Measurements from ENCODE around the gene EDN1.

The EDN1 gene

DNA sequence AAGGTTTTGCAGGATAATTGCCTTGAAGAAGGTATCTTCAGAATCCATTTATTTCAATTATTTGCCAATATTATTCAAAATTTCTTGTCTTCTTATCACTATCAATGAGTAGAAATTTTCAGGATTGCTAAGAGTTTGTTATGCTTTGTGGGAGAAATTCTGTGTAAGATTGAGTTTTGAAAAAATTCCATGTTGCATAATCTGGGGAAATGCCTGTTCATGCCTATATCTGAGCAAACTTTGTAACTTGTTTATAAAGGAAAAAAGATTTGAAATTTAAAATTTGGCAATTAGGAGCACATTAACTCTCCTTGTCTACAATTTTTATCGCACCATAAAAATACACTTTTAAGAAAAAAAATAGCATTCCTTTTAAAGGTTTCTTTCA, 39.8 kb upstream of the EDN1 start:
- no peaks in the 10 kb centered on the region for H3K9me3 ChIP-seq (replicated peaks in 1 of 11)
- H3K4me3 ChIP-seq, result no peak overlapping the region
- H3K4me2 ChIP-seq, result no peak overlapping the region
- no peaks in the 10 kb centered on the region for H3K27me3 ChIP-seq
- TF ChIP-seq Cebpa-rat (IDR thresholded peaks at IDR 0.05), result no peak
- peaks cover 0 to 5% (median 0%) of the 10 kb centered on the region in 10 experiments; a peak in 1 of 20 replicates for H3K4me1 ChIP-seq
- H4K20me1 ChIP-seq, result no peaks in the 10 kb centered on the region
- no peak overlapping the region for H3K9ac ChIP-seq
- H3K36me3 ChIP-seq, result no peaks in the 10 kb centered on the region
- H3K27ac ChIP-seq, result no peak overlapping the region

DNA sequence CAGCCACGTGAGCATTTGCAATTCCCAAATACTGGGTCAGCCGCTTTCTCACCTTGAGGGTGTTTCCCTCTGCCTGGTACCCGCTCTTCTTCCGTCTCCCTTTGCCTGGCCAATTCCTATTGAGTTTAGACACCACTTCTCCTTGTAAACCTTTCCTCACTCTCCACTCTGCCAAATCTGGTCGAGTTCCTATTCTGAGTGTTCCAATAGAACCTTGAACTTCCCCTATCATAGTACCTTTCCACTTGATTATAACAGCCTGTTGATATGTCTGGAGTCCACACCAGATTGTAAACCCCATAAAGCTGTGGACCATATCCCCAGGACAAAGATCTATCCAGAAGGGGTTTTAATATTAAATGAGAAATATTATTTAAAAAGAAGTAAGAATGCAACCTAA, 36.0 kb upstream of the EDN1 start:
- Histone ChIP-seq H3K9ac (no peak overlapping the region), H3K27ac (no peak overlapping the region), H3K9me3 (replicated peaks in 1 of 11) (no peaks in the 10 kb centered on the region), H3K27me3 (no peaks in the 10 kb centered on the region), H4K20me1 (no peaks in the 10 kb centered on the region), H3K36me3 (no peaks in the 10 kb centered on the region), H3K4me2 (no peak overlapping the region), H3K4me1 (no peaks in the 10 kb centered on the region), H3K4me3 (no peak overlapping the region)
- TF ChIP-seq Cebpa-rat (IDR thresholded peaks at IDR 0.05), result no peak

- no peak for TF ChIP-seq Cebpa-rat (IDR thresholded peaks at IDR 0.05)
- no peaks in the 10 kb centered on the region for H4K20me1 ChIP-seq
- no peaks in the 10 kb centered on the region for H3K36me3 ChIP-seq
- H3K4me1 ChIP-seq, result peaks cover 0 to 9% (median 0%) of the 10 kb centered on the region in 10 experiments; a peak in 3 of 20 replicates
- H3K4me3 ChIP-seq, result no peak overlapping the region
- H3K27ac ChIP-seq, result no peak overlapping the region
- no peaks in the 10 kb centered on the region for H3K9me3 ChIP-seq (replicated peaks in 1 of 11)
- H3K9ac ChIP-seq, result no peak overlapping the region
- H3K4me2 ChIP-seq, result no peak overlapping the region
- H3K27me3 ChIP-seq, result no peaks in the 10 kb centered on the region
These were observed 32.0 kb upstream of the EDN1 start for GRCh38 chr6:12258191-12258590.

- peaks cover 0 to 9% (median 0%) of the 10 kb centered on the region in 10 experiments; a peak in 3 of 20 replicates for H3K4me1 ChIP-seq
- no peak overlapping the region for H3K4me2 ChIP-seq
- H3K36me3 ChIP-seq, result no peaks in the 10 kb centered on the region
- no peak overlapping the region for H3K4me3 ChIP-seq
- no peak for TF ChIP-seq Cebpa-rat (IDR thresholded peaks at IDR 0.05)
- H3K9ac ChIP-seq, result no peak overlapping the region
- H3K27ac ChIP-seq, result no peak overlapping the region
- no peaks in the 10 kb centered on the region for H4K20me1 ChIP-seq
- H3K27me3 ChIP-seq, result no peaks in the 10 kb centered on the region
- H3K9me3 ChIP-seq (replicated peaks in 1 of 11), result no peaks in the 10 kb centered on the region
These were observed 31.5 kb upstream of the EDN1 start for GRCh38 chr6:12258591-12259075.

DNA sequence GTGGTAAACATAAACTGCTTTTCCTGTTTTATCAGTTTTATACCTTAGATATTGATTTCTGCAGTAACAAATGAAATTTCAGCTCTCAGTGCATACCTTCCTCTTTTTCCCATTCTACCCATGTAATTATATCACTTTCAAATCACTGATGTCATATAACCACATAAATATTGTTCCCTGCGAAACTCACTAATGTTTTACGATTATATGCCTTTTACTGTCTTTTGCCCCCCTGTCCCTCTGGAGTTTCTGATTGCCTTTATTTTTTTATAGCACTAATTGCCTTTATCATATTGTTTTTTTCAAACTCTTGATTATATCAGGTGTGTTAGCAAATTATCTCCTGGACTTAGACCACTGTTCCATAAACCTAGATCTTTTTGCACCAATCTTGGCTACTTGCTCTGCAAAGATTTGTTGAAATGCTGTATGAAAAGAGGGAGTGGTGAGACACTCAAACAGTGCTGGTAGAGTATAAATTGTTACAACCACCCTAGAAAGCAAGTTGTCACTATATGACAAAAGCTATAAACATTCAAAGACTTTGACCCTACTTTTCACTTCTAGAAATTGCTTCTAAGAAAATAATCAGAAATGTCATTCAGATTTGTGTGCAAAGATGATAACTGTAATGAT, 29.6 kb upstream of the EDN1 start:
- no peak for TF ChIP-seq Cebpa-rat (IDR thresholded peaks at IDR 0.05)
- H4K20me1 ChIP-seq, result no peaks in the 10 kb centered on the region
- no peak overlapping the region for H3K4me3 ChIP-seq
- H3K36me3 ChIP-seq, result no peaks in the 10 kb centered on the region
- no peaks in the 10 kb centered on the region for H3K9me3 ChIP-seq (replicated peaks in 1 of 11)
- peaks cover 0 to 25% (median 3%) of the 10 kb centered on the region in 10 experiments; a peak in 10 of 20 replicates for H3K4me1 ChIP-seq
- H3K27me3 ChIP-seq, result no peaks in the 10 kb centered on the region
- no peak overlapping the region for H3K9ac ChIP-seq
- H3K4me2 ChIP-seq, result no peak overlapping the region
- no peak overlapping the region for H3K27ac ChIP-seq

- TF ChIP-seq Cebpa-rat (IDR thresholded peaks at IDR 0.05), result no peak
- no peaks in the 10 kb centered on the region for H4K20me1 ChIP-seq
- peaks cover 0 to 33% (median 8%) of the 10 kb centered on the region in 10 experiments; a peak in 10 of 20 replicates for H3K4me1 ChIP-seq
- no peaks in the 10 kb centered on the region for H3K27me3 ChIP-seq
- no peak overlapping the region for H3K9ac ChIP-seq
- peak overlapping the region in 1 of 11 experiments; percentile 0; a peak in 1 of 22 replicates for H3K4me2 ChIP-seq
- H3K9me3 ChIP-seq (replicated peaks in 1 of 11), result no peaks in the 10 kb centered on the region
- no peaks in the 10 kb centered on the region for H3K36me3 ChIP-seq
- H3K27ac ChIP-seq, result no peak overlapping the region
- H3K4me3 ChIP-seq, result no peak overlapping the region
These were observed 28.7 kb upstream of the EDN1 start for GRCh38 chr6:12261502-12261901.

DNA sequence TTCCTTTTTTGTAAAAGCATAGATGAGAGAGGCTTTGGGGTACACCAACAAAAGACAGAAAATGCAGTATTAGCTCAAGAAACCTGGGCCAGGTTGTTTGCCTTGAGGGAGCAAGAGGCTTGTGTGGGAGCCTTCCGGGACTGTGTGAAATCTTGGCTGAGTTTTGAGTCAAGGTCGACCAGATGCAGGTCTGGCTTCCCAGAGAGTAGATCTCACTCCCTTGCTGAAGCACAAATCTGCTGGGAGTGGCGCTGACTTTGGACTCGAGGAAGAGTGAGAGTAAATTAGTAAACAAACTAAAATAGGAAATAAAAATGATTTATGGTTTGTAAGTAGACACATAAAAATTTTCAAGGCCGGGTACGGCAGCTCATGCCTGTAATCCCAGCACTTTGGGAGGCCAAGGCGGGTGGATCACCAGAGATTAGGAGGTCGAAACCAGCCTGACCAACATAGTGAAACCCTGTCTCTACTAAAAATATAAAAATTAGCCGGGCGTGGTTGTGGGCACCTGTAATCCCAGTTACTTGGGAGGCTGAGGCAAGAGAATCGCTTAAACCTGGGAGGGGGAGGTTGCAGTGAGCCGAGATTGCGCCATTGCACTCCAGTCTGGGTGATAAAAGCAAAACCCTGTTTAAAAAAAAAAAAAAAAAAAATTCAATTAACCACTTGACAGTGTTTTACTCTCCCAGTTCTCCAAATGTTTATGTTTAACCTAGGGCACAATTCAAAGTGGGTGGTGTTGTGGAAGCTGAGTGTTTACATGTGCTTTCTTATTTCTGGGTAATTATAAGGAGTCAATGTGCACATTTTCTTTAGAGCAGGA, 27.7 kb upstream of the EDN1 start:
- Histone ChIP-seq H3K4me3 (no peak overlapping the region), H3K9me3 (replicated peaks in 1 of 11) (no peaks in the 10 kb centered on the region), H3K9ac (no peak overlapping the region), H3K4me2 (no peak overlapping the region), H4K20me1 (no peaks in the 10 kb centered on the region), H3K27me3 (no peaks in the 10 kb centered on the region), H3K36me3 (no peaks in the 10 kb centered on the region), H3K27ac (no peak overlapping the region), H3K4me1 (peaks cover 0 to 43% (median 10%) of the 10 kb centered on the region in 10 experiments; a peak in 10 of 20 replicates)
- no peak for TF ChIP-seq Cebpa-rat (IDR thresholded peaks at IDR 0.05)

GRCh38 chr6:12263403-12263802, 26.8 kb upstream of the EDN1 start:
- no peak overlapping the region for H3K4me3 ChIP-seq
- H4K20me1 ChIP-seq, result no peaks in the 10 kb centered on the region
- H3K9ac ChIP-seq, result no peak overlapping the region
- no peak for TF ChIP-seq Cebpa-rat (IDR thresholded peaks at IDR 0.05)
- no peak overlapping the region for H3K4me2 ChIP-seq
- no peaks in the 10 kb centered on the region for H3K36me3 ChIP-seq
- no peaks in the 10 kb centered on the region for H3K27me3 ChIP-seq
- no peak overlapping the region for H3K27ac ChIP-seq
- H3K4me1 ChIP-seq, result peaks cover 0 to 44% (median 10%) of the 10 kb centered on the region in 10 experiments; a peak in 10 of 20 replicates
- no peaks in the 10 kb centered on the region for H3K9me3 ChIP-seq (replicated peaks in 1 of 11)

DNA sequence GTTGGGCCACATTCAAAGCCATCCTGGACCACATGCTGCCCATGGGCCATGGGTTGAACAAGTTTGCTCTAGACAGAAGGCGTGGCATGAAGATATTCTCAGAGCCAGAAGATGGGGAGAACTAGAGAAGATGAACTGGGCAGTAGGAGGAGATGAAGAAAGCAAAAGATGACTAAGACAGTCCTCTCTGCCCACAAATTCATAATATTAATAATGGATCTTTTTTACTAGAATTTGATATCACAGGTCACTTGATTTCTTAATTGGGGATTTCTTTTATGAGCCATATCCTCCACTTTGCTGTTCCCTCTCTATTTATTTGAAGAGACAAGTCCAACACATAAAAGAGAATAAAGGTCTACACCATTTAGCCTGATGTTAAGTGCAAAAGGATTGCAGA, 25.5 kb upstream of the EDN1 start:
- H3K4me2 ChIP-seq, result peak overlapping the region in 4 of 11 experiments; percentile 60 to 84 (median 72); a peak in 8 of 22 replicates
- H3K4me3 ChIP-seq, result no peak overlapping the region
- H3K9ac ChIP-seq, result no peak overlapping the region
- H3K9me3 ChIP-seq (replicated peaks in 1 of 11), result no peaks in the 10 kb centered on the region
- H3K4me1 ChIP-seq, result peaks cover 0 to 51% (median 10%) of the 10 kb centered on the region in 10 experiments; a peak in 10 of 20 replicates
- no peak for TF ChIP-seq Cebpa-rat (IDR thresholded peaks at IDR 0.05)
- H3K27me3 ChIP-seq, result no peaks in the 10 kb centered on the region
- no peaks in the 10 kb centered on the region for H4K20me1 ChIP-seq
- no peaks in the 10 kb centered on the region for H3K36me3 ChIP-seq
- peak overlapping the region in 4 of 11 experiments; percentile 66 to 83 (median 75); a peak in 7 of 22 replicates for H3K27ac ChIP-seq

Data from BLaER1 treated with 17β-estradiol and CSF1 and Interleukin-3, amounts not matched to agents 10 nM and 100 nM (cell line).